Choroid plexus epithelial cell (primary cell): Measurements from ENCODE around the gene MARCHF11.
A peak's percentile ranks its signal among the peaks of the same experiment; 100 is the strongest.

Source experiments
- DNase-seq: peaks from one replicate; pipeline ENCODE4 v3.0.0-alpha.2; 2010; ENCODE audit warnings: low read depth
- H3K4me3 ChIP-seq: 2 replicates; pipeline ENCODE4 v1.5.1; 2011; ENCODE audit warnings: low read depth, mild to moderate bottlenecking, control low read depth, low read length, moderate library complexity
- CTCF ChIP-seq: conservative IDR thresholded peaks from 2 replicates; pipeline ENCODE4 v1.5.1; 2011; ENCODE audit warnings: low read depth, mild to moderate bottlenecking, control low read depth, inconsistent platforms, low read length, moderate library complexity

MARCHF11 gene

GRCh38 chr5:16147179-16147900 is 32.3 kb downstream of the MARCHF11 start:
- no peak for DNase-seq
- no peak overlapping the region for H3K4me3 ChIP-seq
- no peak for TF ChIP-seq CTCF

- no peak for TF ChIP-seq CTCF
- H3K4me3 ChIP-seq: no peak overlapping the region
- DNase-seq: no peak
Measured at GRCh38 chr5:16144416-16144815, 35.2 kb downstream of the MARCHF11 start.

- TF ChIP-seq CTCF: no peak
- no peak for DNase-seq
- no peak overlapping the region for H3K4me3 ChIP-seq
Measured at GRCh38 chr5:16143361-16144049, 36.1 kb downstream of the MARCHF11 start.

- H3K4me3 ChIP-seq: no peak overlapping the region
- no peak for TF ChIP-seq CTCF
- peak; percentile 13 for DNase-seq
Measured at GRCh38 chr5:16140944-16141343, 38.6 kb downstream of the MARCHF11 start.

- no peak for TF ChIP-seq CTCF
- DNase-seq: peak; percentile 28
- H3K4me3 ChIP-seq: no peak overlapping the region
Measured at GRCh38 chr5:16140417-16140816, 39.2 kb downstream of the MARCHF11 start.

GRCh38 chr5:16137177-16137576 is 42.4 kb downstream of the MARCHF11 start:
- H3K4me3 ChIP-seq: no peak overlapping the region
- TF ChIP-seq CTCF: no peak
- DNase-seq: peak; percentile 1

- no peak for TF ChIP-seq CTCF
- peak; percentile 3 for DNase-seq
- no peak overlapping the region for H3K4me3 ChIP-seq
Measured at GRCh38 chr5:16135506-16135905, 44.1 kb downstream of the MARCHF11 start.
